HCT116 (cell line): ENCODE measurements around the gene KIR3DL2.

ENCODE experiments used
- CEBPB ChIP-seq: IDR thresholded peaks from 2 replicates; pipeline ENCODE4 v1.6.1; 2012; ENCODE audit warnings: low read depth
- CTCF ChIP-seq, 3 experiments: fragments of 200-600 bp in 1 of 3; sonication (generic) in 1 of 3; IDR thresholded peaks in 2 of 3; conservative IDR thresholded peaks in 1 of 3; 2 replicates each; pipeline ENCODE4 v1.5.1; 2012 to 2017; ENCODE audit warnings: low read depth in 2 of 3, low read length in 2 of 3, antibody characterized with exemption in 1 of 3, borderline replicate concordance in 1 of 3, control low read depth in 1 of 3, mild to moderate bottlenecking in 1 of 3, mixed read lengths in 1 of 3, mixed run types in 1 of 3, moderate library complexity in 1 of 3; ENCODE audit not compliant: insufficient read depth in 1 of 3
- EGR1 ChIP-seq: IDR thresholded peaks from 2 replicates; pipeline ENCODE4 v1.6.1; 2012; ENCODE audit warnings: low read depth
- POLR2A ChIP-seq: IDR thresholded peaks from 2 replicates; pipeline ENCODE4 v1.7.0; 2011; ENCODE audit warnings: borderline replicate concordance; ENCODE audit not compliant: insufficient read depth, insufficient read length; ENCODE audit errors: extremely low read depth
- RAD21 ChIP-seq: IDR thresholded peaks from 2 replicates; pipeline ENCODE4 v1.6.1; 2012; ENCODE audit warnings: low read depth, mild to moderate bottlenecking
- SP1 ChIP-seq: IDR thresholded peaks from 2 replicates; pipeline ENCODE4 v1.6.1; 2012; ENCODE audit warnings: low read depth
- TCF7L2 ChIP-seq: IDR thresholded peaks from 2 replicates; pipeline ENCODE4 v1.7.0; 2011; ENCODE audit warnings: borderline replicate concordance, inconsistent platforms; ENCODE audit not compliant: insufficient read depth, insufficient read length; ENCODE audit errors: extremely low read depth
- ZNF274 ChIP-seq: fragments of 200-500 bp; sonication (Bioruptor generic); IDR thresholded peaks from 2 replicates; pipeline ENCODE4 v1.6.1; 2014; ENCODE audit warnings: mild to moderate bottlenecking, low read depth, low read length, inconsistent platforms

GRCh38 chr19:54817670-54818536, 32.3 kb upstream of the KIR3DL2 start:
- TF ChIP-seq CTCF (IDR thresholded peaks at IDR 0.05 in 2 of 3, conservative IDR thresholded peaks at IDR 0.05 in 1 of 3; ENCODE audit: borderline replicate concordance in 1 of 3, insufficient read depth in 1 of 3, low read depth in 2 of 3, low read length in 2 of 3) = no peak
- no peak for TF ChIP-seq SP1
- no peak for TF ChIP-seq TCF7L2
- no peak for TF ChIP-seq EGR1
- no peak for TF ChIP-seq RAD21
- no peak for TF ChIP-seq CEBPB
- TF ChIP-seq ZNF274 = no peak
- TF ChIP-seq POLR2A = no peak
